ENCODE measurements around the gene SEC31B.

The SEC31B gene

DNA sequence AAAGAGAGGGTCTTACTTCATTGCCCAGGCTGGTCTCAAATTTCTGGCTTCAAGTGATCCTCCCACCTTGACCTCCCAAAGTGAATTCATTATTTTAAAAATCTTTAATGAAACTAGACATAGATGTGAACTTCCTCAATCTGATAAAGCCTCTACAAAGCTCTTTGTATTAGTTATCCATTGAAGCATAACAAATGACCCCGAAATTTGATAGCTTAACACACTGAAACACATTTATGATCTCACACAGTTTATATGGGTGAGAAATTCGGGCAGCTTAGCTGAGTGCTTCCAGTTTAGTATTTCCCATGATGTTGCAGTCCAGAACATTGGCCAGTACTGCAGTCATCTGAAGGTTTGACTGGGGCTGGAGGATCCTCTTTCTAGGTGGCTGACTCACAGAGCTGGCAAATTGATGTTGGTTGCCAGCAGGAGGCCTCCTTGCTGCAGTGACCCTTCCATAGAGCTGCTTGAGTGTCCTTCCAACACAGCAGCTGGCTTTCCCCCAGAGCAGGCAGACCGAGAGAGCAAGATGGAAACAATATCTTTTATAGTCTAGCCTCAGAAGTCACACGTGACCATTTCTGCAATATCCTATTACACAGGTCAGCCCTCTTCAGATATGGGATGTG lies 73.4 kb downstream of the SEC31B start:
- no peak for DNase-seq (ENCODE audit: low read depth)

DNA sequence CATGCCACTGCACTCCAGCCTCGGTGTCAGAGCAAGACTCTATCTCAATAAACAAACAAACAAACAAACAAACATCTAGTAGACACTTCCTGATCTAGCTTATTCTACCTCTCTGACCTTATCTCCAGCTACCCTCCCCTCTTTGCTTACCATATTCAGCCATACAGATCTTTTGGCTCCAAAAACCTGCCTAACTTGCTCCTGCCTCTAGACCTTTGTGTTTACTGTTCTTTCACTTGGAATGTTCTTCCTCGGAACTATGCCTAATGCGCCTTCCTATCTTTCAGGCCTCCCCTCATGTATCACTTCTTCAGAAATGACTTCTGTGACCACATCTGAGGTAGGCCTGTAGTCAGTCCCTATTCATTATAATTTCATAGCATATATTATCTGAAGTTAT lies 77.1 kb downstream of the SEC31B start:
- DNase-seq (ENCODE audit: low read depth) = no peak

DNA sequence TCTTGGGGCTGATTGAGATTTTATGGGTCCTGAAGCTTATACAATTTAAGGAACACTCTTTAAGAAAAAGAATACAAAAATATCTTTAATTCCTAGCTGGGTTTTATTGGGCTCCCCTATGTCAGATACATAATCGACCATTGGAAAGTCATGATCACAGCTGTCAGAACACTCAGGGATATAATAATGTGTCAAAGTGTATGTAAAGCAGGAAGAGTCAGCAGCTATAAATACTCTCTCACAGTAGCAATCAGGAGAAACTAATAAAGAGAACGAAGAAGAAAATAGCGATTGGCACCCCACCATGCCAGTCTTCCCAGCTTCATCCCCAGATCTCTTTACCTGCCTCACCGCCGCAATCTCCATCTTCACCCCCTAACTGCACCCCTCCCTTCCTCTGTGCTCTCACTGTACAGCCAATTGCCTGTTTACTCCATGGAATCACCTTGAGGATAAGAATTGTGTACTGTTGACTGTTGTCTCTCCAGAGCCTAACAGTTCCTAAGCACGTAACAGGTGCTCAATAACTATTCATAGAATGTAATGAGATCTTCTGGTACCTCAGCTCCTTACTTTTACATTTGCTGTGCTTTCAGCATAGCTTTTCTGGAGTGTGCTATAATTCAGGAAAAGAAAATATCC lies 80.9 kb downstream of the SEC31B start:
- DNase-seq (ENCODE audit: low read depth) = no peak

Data from activated gamma-delta T cell treated with anti-CD3 and anti-CD28 coated beads, Interleukin-2, amount 50 U/mL, for 16 hours (primary cell).